HG03108 (cell line): Measurements from ENCODE around the gene TNFRSF8.

ENCODE experiments used
- ATAC-seq: cut with Tn5 transposase; IDR thresholded peaks from one replicate; pipeline ENCODE4 v1.9.1; 2021; ENCODE audit warnings: moderate library complexity; ENCODE audit not compliant: unreplicated experiment

The TNFRSF8 gene

DNA sequence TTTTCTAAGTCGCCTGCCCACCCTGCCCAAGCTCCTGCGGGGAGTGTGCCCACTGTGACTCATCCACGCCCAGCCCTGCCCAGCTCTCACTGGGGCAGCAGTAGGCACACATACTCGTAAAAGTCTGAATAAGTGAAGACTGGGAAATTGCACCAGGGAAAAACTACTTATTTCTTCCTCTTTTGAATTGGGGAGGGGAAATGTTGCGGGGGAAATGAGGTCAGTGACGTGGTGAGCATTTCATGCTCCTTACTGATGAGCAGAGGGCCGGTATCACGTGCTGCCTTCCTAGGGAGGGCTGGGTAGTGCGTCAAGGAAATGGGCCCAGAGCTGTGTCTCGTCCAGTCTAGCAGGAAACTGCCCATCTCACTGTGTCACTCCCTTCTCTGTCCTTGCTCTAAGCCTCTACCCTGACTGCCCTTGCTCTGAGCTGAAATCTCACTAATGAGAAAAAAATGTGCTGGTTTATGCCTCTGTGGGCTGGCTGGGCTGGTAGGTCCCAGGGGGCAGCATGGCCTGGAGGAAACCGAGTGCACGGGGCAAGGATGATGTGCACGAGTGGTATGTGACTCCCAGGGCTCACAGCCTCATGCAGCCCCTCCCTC lies 90.2 kb downstream of the TNFRSF8 start:
- ATAC-seq, result peak; percentile 32

DNA sequence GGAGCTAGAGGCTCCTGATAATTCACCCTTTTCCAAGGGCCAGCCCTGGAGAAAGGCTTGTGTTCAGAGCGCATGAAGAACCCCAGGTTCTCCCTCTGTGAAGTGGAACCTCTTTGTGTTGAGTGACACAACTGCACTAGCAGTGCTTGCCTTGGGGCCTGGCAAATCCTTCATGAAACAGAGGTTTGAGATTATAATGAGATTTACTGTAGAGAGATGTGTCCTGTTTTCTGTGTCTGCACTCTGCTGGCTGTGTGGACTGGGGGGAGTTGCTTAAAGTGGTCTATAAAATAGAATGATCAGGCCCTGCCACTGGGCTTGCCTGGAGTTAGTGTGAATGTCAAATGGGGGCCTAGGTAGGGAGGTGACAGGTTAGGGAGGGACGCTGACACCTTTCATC lies 92.2 kb downstream of the TNFRSF8 start:
- no peak for ATAC-seq

DNA sequence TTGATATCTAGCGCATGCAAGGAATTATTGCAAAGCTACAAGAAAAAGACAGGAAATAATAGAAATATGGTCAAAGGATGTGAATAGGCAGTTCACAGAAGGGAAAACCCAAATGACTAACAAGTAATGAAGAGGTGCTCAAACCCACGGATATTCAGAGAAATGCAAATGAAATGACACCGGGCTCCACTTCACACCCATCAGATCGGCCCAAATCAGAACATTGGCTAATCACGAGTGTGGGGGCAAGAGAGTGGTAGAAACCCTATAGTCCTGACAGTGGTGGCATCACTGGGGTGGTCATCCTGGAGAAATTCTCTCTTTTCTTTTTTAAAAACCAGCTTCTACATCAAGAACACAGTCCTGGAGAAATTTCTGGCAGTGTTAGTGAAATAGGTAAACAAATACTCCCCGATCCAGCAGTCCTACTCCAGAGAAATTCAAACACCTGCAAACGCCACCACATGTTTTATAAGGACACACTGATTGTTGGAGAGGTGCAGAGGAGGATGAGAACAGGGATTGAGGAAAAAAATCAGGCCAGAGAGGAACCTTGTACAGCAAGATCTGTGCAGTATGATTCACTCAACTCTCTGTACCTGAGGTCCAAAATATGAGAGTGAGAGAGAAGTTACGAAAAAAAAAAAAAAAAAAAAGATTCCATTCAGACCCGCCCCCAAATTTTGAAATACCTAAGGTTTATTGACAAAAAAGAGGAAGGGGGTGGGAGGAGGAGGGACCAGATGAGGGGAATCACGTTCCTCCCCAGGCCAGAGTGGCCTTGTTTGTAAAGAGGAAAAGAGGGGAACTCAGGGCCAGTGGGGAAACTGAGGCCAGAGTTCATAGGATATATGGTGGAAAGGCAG lies 94.5 kb downstream of the TNFRSF8 start:
- ATAC-seq, result no peak

DNA sequence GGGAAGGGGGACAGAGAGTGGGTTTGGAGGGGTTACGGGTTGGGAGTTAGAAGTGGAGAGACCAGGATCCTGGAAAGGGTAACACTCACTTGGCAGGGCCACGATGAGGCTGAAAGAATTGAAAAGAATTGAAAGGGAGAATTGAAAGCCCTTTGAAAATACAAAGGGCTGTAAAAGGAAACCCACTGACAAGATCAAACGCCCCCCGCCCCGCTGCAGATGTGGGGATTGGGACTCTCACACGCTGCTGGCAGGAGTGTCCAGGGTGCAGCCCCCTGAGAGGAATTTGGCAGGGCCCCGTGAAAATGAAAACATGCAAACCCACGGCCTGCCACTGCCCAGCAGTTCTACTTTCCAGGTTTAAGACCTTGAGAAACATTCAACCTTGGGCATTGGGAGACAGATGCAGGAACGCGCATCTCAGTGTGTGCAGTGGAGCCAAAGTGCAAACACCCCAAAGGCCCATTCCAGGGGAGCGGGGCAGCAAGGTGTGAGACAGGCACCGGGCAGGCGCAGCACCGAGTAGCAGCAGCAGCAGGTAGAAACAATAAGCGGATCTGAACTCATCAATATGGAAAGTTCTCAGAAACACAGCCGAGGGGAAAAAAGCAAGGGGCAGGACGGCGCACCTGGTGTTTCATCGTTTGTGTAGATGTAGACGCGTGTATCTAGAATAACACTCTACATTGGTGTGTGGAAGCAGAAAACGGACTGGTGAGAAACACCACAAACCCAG lies 95.4 kb downstream of the TNFRSF8 start:
- no peak for ATAC-seq

DNA sequence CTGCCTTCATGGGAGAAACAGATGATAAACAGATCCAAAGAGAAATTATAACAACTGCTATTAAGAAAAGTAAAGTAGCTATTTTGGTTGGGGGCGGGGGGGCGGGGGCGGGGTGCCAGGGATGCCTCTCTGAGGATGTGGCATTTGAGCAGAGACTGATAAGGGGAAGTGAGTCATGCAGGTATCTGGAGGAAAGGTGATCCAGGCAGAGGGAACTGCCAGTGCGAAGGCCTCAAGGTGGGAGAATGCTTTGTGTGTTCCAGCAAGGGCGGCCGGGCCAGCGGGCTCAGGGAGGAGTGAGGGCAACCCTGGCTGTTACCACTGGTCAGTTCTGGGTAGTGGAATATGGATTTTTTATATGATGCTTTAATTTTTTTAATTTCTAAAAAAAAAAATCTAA lies 96.7 kb downstream of the TNFRSF8 start:
- ATAC-seq, result no peak

DNA sequence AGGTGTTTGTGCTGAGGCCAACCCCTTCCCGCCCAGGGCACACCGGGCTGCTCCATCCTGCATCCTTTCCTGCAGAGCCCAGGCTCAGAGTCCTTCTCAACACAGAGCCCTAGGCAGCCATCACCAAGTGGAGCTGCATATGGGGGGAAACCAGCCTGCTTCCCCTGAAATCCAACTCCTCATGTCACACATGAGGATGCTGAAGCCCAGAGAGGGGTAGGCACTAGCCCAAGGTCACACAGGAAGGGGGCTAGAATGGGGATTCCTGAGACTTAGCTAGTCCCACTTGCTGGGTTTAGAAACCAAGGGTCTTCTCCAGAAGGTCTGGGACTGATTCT lies 98.2 kb downstream of the TNFRSF8 start:
- ATAC-seq, result no peak

DNA sequence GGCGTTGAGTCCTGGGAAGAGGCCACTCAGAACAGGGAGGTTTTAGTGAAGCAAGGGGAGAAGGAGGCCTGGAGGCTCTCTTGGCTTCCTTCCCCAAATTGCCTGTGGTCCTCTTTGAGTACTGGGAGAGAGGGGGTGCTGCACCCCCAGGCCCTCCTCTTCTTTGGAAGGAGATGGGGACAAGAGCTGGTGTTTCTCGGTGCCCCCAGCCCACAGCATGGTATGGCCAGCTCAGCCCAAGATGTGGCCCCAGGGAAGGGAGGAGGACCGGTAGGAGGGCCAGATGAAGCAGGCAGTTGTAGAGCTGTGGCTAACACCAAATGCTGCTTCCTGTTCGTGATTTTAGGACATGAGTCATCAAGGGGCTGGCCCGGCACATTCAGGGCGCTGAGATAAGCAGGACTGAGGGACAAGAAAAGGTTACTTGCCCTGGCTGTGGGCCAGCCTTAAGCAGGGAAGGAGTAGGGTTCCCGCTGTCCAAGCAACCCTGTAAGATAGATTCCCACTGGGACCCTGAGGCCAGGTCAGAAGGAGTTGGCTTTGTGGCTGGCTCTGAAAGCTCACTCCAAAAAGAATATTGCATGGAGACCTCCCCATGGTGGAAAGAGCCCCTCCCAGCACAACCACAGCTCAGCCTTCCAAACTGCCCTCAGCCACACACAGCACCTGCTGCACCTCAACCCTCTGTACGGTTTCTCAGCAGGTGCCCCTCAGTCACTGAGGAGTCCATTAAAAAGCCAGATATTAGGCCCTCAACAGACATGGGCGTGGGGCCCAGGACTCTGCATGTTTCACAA lies 98.8 kb downstream of the TNFRSF8 start:
- peak; percentile 65 for ATAC-seq

DNA sequence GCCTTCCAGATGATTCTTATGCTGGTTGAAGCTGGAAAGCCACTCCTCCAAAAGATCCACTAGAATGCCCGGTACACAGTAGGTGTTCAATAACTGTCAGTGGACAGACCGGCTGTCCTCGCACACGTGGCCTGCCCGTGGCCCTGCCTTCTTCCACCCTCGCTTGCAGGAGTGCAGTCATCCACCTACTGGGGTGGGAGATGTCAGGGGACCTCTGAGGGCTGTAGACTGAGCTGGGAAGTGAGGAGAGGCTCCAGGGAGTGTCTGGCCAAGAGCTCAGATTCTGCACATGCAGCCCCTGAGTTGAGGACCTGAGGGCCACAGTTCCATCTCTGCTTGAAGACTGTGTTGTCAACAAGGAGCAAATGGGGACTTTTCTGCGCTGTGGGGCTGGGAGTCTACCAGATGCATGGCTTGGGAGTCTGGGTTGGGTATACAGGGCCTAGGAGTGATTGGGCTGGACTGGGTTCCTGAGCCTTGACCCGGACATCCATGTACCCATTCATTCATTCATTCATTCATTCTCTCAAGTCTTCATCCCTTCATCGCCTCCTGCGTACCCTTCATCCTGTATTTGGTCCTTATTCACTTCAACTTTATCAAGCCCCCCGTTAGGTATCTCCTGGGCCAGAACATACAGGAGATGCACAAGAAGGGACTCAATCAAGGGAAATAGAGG lies 99.5 kb downstream of the TNFRSF8 start:
- ATAC-seq, result no peak

DNA sequence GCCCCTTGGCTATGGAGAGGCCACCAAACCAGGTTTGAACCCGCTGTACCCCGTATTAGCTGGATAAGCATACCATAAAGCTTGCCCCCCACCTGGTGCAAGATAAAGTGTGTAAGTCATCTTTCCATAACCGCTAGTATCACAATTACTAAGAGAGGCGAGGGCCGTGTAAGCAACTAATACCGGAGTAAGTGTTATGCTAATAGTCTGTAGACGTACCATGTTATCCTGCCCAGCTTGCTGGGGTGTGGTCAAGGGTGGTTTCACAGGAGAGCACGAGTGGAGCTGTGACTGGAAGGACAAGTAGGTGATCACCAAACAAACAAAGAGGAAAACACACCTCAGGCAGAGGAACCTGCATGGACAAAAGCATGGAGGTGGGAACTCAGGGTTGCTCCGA lies 100.1 kb downstream of the TNFRSF8 start:
- no peak for ATAC-seq

DNA sequence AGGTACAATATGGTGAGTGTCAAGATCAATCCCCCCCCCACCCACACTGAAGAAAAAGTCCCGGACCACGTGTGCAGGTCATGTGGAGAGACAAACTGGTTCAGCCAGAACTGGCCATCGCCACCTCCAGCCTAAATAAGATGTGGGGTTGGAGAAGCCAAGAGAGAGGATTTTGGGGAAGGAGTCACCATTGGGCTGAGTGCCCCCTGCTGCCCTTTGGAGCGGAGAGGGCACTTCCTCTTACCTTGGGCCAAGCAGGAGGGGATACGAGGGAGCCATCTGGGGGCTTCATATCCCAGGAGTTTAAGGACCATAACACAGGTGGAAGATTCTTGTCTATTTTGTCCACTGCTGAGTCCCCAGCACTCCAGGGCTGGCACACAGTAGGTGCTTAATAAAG lies 101.1 kb downstream of the TNFRSF8 start:
- no peak for ATAC-seq

DNA sequence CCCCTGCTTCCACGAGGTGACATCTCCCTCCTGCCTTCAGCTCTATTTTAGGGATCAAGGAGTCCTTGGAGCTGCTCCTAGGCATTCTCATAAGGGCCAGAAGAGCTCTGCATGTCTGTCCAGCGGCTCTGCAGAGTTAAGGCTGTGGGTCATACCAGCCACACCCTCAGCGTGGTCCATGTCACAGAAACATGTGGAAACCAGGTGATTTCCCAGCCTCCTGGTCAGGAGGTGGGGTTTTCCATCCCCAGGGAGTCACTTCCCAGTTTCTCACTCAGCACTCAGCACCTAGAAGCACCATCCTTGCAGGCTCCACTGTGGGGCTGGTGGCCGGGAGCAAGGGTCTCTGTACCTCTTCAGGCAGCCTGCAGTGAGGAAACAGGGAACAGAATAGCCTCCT lies 102.2 kb downstream of the TNFRSF8 start:
- no peak for ATAC-seq

DNA sequence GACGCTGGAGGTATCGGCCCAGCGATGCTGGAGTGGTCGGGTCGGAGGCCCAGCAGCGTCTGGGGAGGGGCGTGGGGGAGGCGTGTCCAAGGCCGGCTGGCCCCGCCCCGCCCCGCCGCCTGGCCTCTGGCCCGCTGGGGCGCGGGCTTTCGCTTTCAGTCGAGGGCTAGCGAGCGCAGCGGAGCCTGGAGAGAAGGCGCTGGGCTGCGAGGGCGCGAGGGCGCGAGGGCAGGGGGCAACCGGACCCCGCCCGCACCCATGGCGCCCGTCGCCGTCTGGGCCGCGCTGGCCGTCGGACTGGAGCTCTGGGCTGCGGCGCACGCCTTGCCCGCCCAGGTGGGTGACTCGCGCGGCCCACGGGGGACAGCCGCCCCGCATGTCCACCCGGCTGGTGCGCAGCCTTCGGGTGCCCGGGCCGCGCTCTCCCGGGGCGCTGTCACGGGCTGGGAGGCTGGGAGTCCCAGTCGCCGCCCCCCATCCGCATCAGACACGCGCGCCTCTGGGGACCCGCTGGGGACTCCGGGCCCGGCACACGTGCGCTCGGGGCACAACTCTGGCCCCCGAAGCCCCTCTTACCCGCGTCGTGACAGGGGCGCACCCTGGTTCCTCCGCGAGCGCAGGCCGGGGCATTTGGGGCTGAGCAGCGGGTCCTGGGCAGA lies 103.9 kb downstream of the TNFRSF8 start, which contains the start of gene TNFRSF1B:
Gene TNFRSF1B, plus strand, starts transcription at position 158 of the 659 bp plus-strand sequence. Its CDS starts 101 bp downstream, at position 259.
- ATAC-seq, result peak; percentile 34

DNA sequence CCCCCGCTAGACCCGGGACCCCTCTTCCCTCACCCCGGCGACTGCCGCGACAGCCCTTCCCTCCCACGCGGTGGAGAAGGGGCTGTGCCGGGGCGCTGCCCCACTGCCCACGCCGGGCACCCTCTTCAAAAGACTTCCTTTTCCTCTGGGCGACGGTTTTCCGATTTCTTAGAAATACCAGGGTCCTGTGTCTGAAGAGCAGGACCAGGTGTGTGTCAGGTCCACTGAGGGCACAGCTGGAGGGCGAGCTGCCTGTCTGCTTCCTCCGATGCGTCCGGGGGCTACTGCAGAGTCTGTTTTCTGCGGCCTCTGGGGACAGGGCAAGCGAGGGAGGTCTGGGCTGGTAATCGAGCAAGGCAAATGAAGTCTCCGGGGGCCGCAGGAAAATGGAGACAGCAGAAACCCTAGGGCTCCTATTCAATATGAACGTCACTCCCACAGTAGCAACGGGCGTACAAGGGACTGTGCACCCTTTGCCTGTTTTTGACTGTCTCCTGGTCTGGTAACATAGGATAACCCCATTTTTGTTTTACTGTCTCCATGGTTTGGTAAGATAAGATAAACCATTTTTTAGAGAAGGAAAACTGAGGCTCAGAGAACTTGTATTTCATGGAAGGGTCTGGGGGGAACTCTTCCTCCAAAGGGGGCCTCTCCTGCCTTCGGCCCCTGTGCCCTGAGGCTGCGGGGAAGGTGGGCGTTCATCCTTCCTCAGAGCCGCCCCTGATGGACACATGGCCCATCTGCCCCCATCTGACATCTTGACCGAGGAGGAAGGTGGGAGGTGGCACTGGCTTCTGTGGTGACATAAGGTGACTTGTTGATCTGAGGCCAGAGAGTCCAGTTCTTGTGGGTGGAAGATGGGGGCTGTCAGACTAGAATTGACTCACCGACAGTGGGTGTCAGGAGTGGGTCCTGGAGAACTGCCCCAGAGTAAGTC lies 104.7 kb downstream of the TNFRSF8 start:
- ATAC-seq, result no peak

DNA sequence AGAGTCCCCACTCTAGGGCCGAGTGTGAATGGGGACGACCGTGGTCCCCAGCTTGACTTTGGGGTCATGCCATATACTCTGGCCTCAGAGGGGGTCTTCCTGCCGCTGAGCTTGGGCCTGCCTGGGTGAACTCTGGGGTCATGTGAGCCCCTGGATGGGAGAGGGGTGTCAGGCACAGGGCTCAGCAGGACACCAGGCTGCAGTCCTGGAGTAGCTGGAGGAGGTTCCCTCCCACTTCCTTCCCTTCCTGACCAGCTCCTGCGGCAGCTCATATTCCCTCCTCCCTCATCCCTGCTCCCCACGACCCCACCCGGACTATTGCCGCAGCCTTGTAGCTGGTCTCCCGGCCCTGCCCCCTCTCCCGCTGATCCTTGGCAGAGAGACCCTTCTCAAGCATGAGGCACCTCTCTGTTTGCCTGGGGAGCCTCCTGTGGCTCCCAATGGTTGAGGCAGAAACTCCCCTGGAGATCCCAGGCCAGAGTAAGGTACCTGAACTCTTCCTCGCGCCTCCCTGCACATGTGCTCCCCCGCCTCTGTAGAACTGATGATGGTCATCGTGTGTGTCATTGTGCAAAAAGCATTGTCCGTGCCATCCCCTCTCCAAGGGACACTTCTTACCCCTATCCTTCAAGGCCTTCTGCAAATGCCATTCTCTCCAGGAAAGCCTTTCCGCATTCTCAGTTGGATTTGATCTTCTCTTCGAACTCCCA lies 105.5 kb downstream of the TNFRSF8 start:
- ATAC-seq, result no peak

DNA sequence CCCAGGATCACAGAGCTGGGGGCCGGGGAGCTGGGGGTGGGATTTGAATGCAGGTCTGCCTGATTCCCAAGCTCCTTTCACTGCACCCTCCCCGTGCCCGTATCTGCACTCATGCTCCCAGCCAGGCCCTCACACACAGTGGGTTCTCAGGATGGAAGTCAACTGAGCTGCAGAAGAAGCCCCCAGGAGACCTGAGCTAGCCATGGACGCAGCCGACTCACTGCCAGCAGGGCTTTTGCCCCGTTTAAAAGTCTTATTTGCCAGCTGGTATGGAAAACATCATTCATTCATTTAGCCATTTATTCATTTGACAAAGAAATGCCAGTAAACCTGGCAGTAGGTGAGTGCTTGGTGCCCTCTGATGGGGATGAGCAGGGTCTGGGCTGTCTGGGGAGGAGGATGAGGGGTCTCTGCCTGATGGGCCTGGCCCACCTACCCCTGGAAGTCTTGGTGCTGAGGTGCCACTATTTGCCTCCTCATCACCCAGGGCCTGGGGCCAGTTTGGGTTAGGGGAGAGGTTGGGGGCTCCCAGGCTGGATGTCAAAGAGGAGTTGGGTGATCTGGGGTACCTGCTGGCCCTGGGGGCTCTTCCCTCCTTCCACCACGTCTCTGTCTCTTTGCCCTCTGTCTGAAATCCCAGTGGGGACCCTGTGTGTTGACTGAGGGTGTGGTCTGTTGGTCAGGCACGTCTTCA lies 106.5 kb downstream of the TNFRSF8 start:
- no peak for ATAC-seq

DNA sequence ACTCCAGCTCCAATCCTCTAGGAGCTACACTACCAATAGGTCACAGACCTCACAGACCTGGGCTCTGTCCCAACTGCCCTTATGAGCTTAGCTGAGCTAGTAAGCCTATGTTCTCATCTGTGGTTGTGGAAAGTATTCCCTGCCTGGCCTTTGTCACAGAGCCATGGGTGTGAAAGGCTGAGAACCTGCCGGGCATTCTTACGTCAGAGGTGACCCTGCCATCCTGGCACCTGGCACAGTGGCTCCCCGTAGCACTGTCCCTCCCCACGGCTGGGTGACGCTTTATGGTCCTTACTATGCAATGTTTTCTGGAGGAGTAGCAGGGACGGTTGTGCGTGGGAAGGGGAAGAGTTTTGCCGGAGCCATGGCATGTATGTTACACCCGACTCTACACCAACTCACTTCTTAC lies 107.2 kb downstream of the TNFRSF8 start:
- no peak for ATAC-seq

DNA sequence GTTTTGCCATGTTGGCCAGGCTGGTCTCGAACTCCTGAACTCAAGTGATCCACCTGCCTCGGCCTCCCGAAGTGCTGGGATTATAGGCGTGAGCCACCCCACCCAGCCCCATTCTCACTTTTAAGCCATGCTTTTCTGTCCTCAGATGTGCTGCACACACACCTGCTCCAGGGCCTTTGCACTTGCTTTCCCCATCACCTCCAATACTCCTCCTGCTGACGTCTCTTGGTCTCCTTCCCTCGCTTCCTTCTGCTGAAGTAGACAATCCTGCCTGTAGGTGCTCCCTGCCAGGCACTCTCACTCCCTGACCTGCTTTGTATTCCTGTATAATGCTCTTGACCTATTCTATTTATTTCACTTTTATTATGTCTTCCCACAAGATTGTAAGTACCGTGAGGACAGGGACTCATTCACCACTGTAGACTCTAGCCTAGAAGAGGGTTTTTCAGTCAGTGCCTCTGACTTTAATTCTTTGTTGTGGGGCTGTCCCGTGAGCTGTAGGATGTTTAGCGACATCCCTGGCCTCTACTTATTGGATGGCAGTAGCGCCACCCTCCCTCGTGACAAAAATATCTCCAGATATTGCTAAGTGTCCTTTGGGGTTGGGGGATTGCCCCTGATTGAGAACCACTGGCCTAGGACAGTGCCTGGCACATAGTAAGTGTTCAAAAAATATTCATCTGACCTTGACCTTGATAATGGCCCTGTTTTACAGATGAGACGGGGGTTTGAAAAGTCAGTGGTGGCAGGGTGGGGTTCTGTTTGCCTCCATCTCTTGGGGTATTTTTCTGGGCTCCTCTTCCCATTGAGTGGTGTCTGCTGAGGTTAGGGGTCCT lies 108.3 kb downstream of the TNFRSF8 start:
- ATAC-seq, result no peak
